GM13977 (cell line): ENCODE measurements around the gene CPLX3.

Experiments
- DNase-seq: peaks from one replicate; pipeline ENCODE4 v3.0.0; 2012; ENCODE audit warnings: low spot score
- in situ Hi-C: fragments of 300-500 bp; cut with MboI; formaldehyde crosslinking; loops from one replicate; pipeline ENCODE4 v1.12.0; 2022; ENCODE audit warnings: low sequenced_read_pairs, low pct_unique_long_range_greater_than_20kb, mixed read lengths, inconsistent platforms; ENCODE audit not compliant: unreplicated experiment
- TF ChIP-seq, protein P1 (sequence below): IDR thresholded peaks from 2 replicates; pipeline ENCODE4 v1.5.1; 2012; ENCODE audit warnings: mild to moderate bottlenecking, control low read depth; ENCODE audit not compliant: insufficient read depth; ENCODE audit errors: extremely low read depth, missing control alignments

The CPLX3 gene

DNA sequence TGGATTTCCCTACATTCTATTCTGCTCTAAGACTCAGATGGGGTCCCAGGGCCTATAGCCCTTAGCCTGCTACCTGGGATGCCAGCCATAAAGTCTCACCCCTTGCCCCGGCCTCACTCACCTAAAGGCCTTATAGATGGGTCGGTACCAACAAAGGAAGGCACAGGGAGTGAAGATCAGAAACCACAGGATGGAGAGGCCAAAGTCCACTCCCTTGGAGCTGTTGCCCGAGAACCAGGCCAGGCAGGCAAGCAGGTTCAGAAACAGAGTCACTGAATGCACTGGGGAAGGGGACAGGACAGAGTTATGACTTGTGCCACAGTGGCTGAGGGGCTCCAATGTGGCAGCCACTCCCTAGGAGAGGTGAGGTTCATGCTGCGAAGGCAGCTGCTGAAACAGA is 24.0 kb downstream of the CPLX3 start:
- DNase-seq, result no peak
- in situ Hi-C loops, result no loop called here
- TF ChIP-seq, protein P1, sequence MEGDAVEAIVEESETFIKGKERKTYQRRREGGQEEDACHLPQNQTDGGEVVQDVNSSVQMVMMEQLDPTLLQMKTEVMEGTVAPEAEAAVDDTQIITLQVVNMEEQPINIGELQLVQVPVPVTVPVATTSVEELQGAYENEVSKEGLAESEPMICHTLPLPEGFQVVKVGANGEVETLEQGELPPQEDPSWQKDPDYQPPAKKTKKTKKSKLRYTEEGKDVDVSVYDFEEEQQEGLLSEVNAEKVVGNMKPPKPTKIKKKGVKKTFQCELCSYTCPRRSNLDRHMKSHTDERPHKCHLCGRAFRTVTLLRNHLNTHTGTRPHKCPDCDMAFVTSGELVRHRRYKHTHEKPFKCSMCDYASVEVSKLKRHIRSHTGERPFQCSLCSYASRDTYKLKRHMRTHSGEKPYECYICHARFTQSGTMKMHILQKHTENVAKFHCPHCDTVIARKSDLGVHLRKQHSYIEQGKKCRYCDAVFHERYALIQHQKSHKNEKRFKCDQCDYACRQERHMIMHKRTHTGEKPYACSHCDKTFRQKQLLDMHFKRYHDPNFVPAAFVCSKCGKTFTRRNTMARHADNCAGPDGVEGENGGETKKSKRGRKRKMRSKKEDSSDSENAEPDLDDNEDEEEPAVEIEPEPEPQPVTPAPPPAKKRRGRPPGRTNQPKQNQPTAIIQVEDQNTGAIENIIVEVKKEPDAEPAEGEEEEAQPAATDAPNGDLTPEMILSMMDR, result no peak

DNA sequence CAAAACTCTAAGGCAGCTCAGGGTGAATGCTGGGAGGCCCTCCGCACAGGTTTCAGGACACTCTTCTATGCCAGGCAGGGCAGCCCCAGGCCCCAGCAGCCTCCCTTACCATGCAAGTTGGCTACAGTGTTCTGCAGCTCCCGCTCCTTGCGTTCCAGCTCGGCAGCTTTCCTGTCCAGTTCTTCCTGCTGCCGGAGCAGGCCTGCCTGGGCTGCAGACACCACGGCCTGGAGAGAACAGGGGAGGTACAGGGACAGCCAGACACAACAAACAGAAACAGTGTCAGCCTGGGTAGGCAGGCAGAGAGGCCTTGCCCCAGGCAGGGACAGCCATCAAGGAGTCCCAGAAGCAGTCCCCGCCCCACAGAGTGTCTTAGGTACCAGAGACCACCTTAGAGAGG is 25.5 kb downstream of the CPLX3 start:
- no peak for DNase-seq
- in situ Hi-C loops, result no loop called here
- TF ChIP-seq, protein P1, result no peak

DNA sequence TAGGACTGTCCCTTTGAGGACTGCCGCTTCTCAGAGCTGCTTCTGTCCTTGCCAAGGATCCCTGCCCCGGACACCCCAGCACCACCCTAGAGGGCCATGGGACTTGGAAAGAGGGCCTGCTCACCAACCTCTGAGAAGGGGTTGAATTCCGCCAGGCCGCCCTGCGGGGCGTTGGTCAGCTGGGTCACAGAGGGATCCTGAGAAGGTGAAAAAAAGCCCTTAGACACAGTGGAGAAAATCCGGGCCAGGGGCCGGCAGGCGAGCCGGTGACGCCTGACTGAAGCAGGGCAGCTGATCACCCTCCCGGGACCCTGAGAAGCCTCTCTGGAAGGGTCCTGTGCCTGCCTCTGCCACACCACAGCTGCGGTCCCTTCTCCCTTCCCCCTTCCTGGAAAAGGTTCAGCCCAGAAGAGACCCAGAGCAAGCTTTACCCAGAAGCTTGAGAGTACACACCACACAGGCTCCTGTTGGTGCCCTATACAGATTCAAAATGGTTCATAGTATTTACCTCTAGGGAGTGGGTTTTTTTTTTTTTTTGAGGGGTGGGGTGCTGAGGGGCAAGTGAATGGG is 28.1 kb downstream of the CPLX3 start:
- DNase-seq, result no peak
- TF ChIP-seq, protein P1, result no peak
- in situ Hi-C loops, result no loop called here

DNA sequence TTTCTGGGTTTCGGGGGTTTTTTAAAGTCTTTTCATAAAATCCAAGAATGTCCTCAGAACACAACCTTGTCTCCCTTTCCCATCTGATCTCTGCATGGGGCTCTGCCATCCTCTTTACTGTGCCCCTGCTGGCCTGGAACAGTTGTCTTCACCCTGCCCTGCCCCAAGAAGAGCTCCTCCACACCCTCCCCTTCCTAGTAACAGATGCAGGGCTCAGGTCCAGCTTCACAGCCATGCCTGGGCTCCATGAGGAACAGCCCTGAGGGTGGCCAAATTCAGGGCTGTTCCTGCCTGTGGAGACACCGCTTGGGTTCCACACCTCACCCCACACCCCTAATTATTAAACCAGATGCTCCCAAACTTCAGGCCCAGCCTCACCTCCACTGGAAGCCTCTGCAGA is 29.4 kb downstream of the CPLX3 start:
- DNase-seq, result no peak
- TF ChIP-seq, protein P1, result no peak
- in situ Hi-C loops, result no loop called here

DNA sequence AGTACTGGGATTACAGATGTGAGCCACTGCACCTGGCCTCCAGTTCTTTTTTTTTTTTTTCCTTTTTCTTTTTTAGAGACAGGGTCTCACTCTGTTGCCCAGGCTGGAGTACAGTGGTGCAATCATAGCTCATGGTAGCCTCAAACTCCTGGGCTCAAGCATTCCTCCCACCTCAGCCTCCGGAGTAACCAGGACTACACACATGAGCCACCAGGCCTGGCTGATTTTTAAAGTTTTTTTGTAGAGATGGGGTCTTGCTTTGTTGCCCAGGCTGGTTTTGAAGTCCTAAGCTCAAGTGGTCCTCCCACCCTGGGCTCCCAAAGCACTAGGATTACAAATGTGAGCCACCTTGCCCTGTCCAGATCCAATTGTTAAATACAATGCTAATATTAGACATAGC is 30.1 kb downstream of the CPLX3 start:
- in situ Hi-C loops, result no loop called here

DNA sequence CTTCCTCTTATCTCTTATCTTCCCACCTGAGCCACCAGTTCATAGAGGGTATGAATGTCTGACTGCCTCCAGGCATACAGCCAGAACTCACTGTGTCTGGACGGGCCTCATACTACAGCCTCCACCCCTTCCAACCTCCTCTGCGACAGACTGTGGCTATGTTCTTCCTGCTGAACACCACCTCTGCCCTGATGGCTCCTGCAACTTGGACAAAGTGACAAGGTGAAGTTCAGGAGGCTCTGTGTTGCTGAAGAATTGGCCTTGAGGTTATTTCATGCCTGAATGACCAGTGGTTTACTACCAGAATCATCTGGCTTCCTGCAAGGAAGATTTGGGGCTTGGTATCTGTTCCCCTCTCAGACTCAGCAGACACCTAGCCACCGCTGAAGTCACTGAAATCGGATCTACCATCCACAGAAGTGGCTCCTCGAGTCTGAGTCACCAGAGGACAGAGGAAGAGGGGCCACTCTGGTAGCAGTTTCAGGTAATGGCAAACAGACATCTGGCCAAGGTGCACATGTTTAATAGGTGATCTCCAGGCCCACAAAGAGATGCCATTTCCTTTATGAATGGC is 30.7 kb downstream of the CPLX3 start:
- TF ChIP-seq, protein P1, result no peak
- in situ Hi-C loops, result no loop called here
- peak; percentile 70 for DNase-seq

More for the DNA sequence above, 30.1 kb downstream of the CPLX3 start:
- no peak for DNase-seq
- TF ChIP-seq, protein P1, result no peak
